HUES64 (cell line): Measurements from ENCODE around the gene ZNF746.

Experiments used
- H3K27ac ChIP-seq: 2 replicates; pipeline ENCODE4 v1.7.0; 2013; ENCODE audit warnings: low read depth, low read length, inconsistent platforms
- H3K27me3 ChIP-seq: 2 replicates; pipeline ENCODE4 v1.6.1; 2013; ENCODE audit warnings: mild to moderate bottlenecking, low read length; ENCODE audit not compliant: insufficient read depth
- H3K36me3 ChIP-seq: 2 replicates; pipeline ENCODE4 v1.6.1; 2013; ENCODE audit warnings: mild to moderate bottlenecking, low read length; ENCODE audit not compliant: insufficient read depth
- H3K4me1 ChIP-seq: 2 replicates; pipeline ENCODE4 v1.6.1; 2013; ENCODE audit warnings: mild to moderate bottlenecking, low read length, moderate library complexity; ENCODE audit not compliant: insufficient read depth
- H3K4me3 ChIP-seq: 2 replicates; pipeline ENCODE4 v1.5.1; 2013; ENCODE audit warnings: mild to moderate bottlenecking, low read length, moderate library complexity
- H3K9ac ChIP-seq: 2 replicates; pipeline ENCODE4 v1.6.1; 2013; ENCODE audit warnings: mild to moderate bottlenecking, low read depth, low read length
- H3K9me3 ChIP-seq: 2 replicates; pipeline ENCODE4 v1.6.1; 2013; ENCODE audit warnings: low read depth, low read length; ENCODE audit not compliant: insufficient read depth
- WGBS: fragments of 150-250, 120-280 bp; methylation state at CpG from one replicate; pipeline ENCODE4 v1.1.7; 2013; ENCODE audit warnings: missing lambda C conversion rate; 5-methylcytosine and 5-hydroxymethylcytosine counted together

The ZNF746 gene

GRCh38 chr7:149471289-149471953 lies 26.2 kb downstream of the ZNF746 start:
- H3K27ac ChIP-seq: no peak overlapping the region
- no peaks in the 10 kb centered on the region for H3K4me1 ChIP-seq
- no peak overlapping the region for H3K4me3 ChIP-seq
- H3K27me3 ChIP-seq: no peaks in the 10 kb centered on the region
- H3K9ac ChIP-seq: no peak overlapping the region
- H3K36me3 ChIP-seq: peaks cover 31% of the 10 kb centered on the region
- no peaks in the 10 kb centered on the region for H3K9me3 ChIP-seq
- 93% methylated on average over 6 of the region's 6 CpGs for WGBS

- H3K4me1 ChIP-seq: no peaks in the 10 kb centered on the region
- no peak overlapping the region for H3K9ac ChIP-seq
- H3K4me3 ChIP-seq: no peak overlapping the region
- H3K36me3 ChIP-seq: peaks cover 23% of the 10 kb centered on the region
- H3K27me3 ChIP-seq: no peaks in the 10 kb centered on the region
- peaks cover 6% of the 10 kb centered on the region; the same call in 1 of the 2 replicates for H3K9me3 ChIP-seq
- WGBS: 95% methylated on average over 8 of the region's 8 CpGs
- H3K27ac ChIP-seq: no peak overlapping the region
These were observed 27.8 kb downstream of the ZNF746 start for GRCh38 chr7:149469806-149470205.

GRCh38 chr7:149468208-149468607 lies 29.4 kb downstream of the ZNF746 start:
- H3K4me3 ChIP-seq: no peak overlapping the region
- H3K4me1 ChIP-seq: no peaks in the 10 kb centered on the region
- peaks cover 9% of the 10 kb centered on the region for H3K36me3 ChIP-seq
- no peak overlapping the region for H3K27ac ChIP-seq
- 94% methylated on average over 5 of the region's 5 CpGs for WGBS
- H3K27me3 ChIP-seq: no peaks in the 10 kb centered on the region
- peaks cover 6% of the 10 kb centered on the region; the same call in 1 of the 2 replicates for H3K9me3 ChIP-seq
- no peak overlapping the region for H3K9ac ChIP-seq

GRCh38 chr7:149467321-149467859 lies 30.2 kb downstream of the ZNF746 start:
- Histone ChIP-seq H3K27ac (no peak overlapping the region; the same call in 1 of the 2 replicates), H3K27me3 (peaks cover 6% of the 10 kb centered on the region), H3K36me3 (peaks cover 1% of the 10 kb centered on the region; the same call in 1 of the 2 replicates), H3K4me1 (no peaks in the 10 kb centered on the region), H3K9ac (no peak overlapping the region), H3K4me3 (no peak overlapping the region), H3K9me3 (peaks cover 6% of the 10 kb centered on the region; the same call in 1 of the 2 replicates)
- WGBS: no CpG with 5 or more reads among the region's 1 CpG

GRCh38 chr7:149466364-149466763 lies 31.2 kb downstream of the ZNF746 start:
- Histone ChIP-seq H3K9me3 (peaks cover 6% of the 10 kb centered on the region; the same call in 1 of the 2 replicates), H3K27ac (no peak overlapping the region), H3K4me3 (no peak overlapping the region), H3K4me1 (no peaks in the 10 kb centered on the region), H3K9ac (no peak overlapping the region), H3K27me3 (peaks cover 16% of the 10 kb centered on the region), H3K36me3 (no peaks in the 10 kb centered on the region)

- H3K27me3 ChIP-seq: peaks cover 38% of the 10 kb centered on the region
These were observed 34.0 kb downstream of the ZNF746 start for GRCh38 chr7:149463500-149464161.

GRCh38 chr7:149462101-149462520 lies 35.5 kb downstream of the ZNF746 start:
- Histone ChIP-seq H3K27me3 (peaks cover 48% of the 10 kb centered on the region), H3K9ac (no peak overlapping the region), H3K4me1 (no peaks in the 10 kb centered on the region), H3K4me3 (no peak overlapping the region), H3K36me3 (no peaks in the 10 kb centered on the region), H3K27ac (no peak overlapping the region), H3K9me3 (peaks cover 6% of the 10 kb centered on the region; the same call in 1 of the 2 replicates)
- WGBS: 92% methylated on average over 9 of the region's 9 CpGs

More at GRCh38 chr7:149463500-149464161, 34.0 kb downstream of the ZNF746 start:
- Histone ChIP-seq H3K4me3 (no peak overlapping the region), H3K27ac (no peak overlapping the region), H3K36me3 (no peaks in the 10 kb centered on the region), H3K9me3 (peaks cover 6% of the 10 kb centered on the region; the same call in 1 of the 2 replicates), H3K9ac (no peak overlapping the region), H3K4me1 (no peaks in the 10 kb centered on the region)
- WGBS: no CpG with 5 or more reads among the region's 1 CpG

GRCh38 chr7:149460493-149461277 lies 36.9 kb downstream of the ZNF746 start, which contains the start of gene ZNF777:
Gene ZNF777, minus strand, starts transcription at chr7:149461062. Its CDS starts 5,040 bp downstream, at chr7:149456022.
- H3K36me3 ChIP-seq: peaks cover 5% of the 10 kb centered on the region; the same call in 1 of the 2 replicates
- H3K27ac ChIP-seq: peak within 1 kb of the TSS; percentile 20
- H3K4me1 ChIP-seq: no peaks in the 10 kb centered on the region
- H3K9me3 ChIP-seq: peaks cover 5% of the 10 kb centered on the region; the same call in 1 of the 2 replicates
- peak within 1 kb of the TSS; percentile 77 for H3K9ac ChIP-seq
- H3K4me3 ChIP-seq: peak within 1 kb of the TSS; percentile 72
- 1% methylated on average over 64 of the region's 64 CpGs for WGBS
- peaks cover 48% of the 10 kb centered on the region for H3K27me3 ChIP-seq

GRCh38 chr7:149459540-149460452 lies 37.8 kb downstream of the ZNF746 start:
- H3K9me3 ChIP-seq: no peaks in the 10 kb centered on the region
- under 1% methylated on average over 145 of the region's 145 CpGs for WGBS
- H3K9ac ChIP-seq: peak overlapping the region; percentile 77; the same call in 1 of the 2 replicates
- peaks cover 11% of the 10 kb centered on the region for H3K36me3 ChIP-seq
- no peak overlapping the region for H3K27ac ChIP-seq
- peaks cover 48% of the 10 kb centered on the region for H3K27me3 ChIP-seq
- H3K4me1 ChIP-seq: no peaks in the 10 kb centered on the region
- peak overlapping the region; percentile 72 for H3K4me3 ChIP-seq

GRCh38 chr7:149459201-149459539 lies 38.4 kb downstream of the ZNF746 start:
- Histone ChIP-seq H3K36me3 (peaks cover 18% of the 10 kb centered on the region), H3K9me3 (no peaks in the 10 kb centered on the region), H3K27me3 (peaks cover 48% of the 10 kb centered on the region), H3K27ac (no peak overlapping the region), H3K4me3 (peak overlapping the region; percentile 72), H3K4me1 (no peaks in the 10 kb centered on the region), H3K9ac (no peak overlapping the region)
- WGBS: 12% methylated on average over 14 of the region's 17 CpGs
